Esophagus muscularis mucosa (tissue), 4 donors: Measurements from ENCODE around the gene ATP11A.

ENCODE experiments used
- CTCF ChIP-seq, 3 experiments: fragments of 200-600 bp in 2 of 3; fragments of 450-650 bp in 1 of 3; sonication (generic) in 2 of 3; IDR thresholded peaks; one replicate each; pipeline ENCODE4 v1.5.1; 2017 to 2019; ENCODE audit warnings: antibody characterized with exemption in 3 of 3, mild to moderate bottlenecking in 2 of 3, moderate library complexity in 1 of 3
- EP300 ChIP-seq: sonication (generic); formaldehyde crosslinking; IDR thresholded peaks from one replicate; pipeline ENCODE4 v1.6.1; 2017; ENCODE audit warnings: antibody characterized with exemption
- POLR2AphosphoS5 ChIP-seq, 2 donors: sonication (generic); formaldehyde crosslinking; IDR thresholded peaks; one replicate each; pipeline ENCODE4 v1.6.1; 2017; ENCODE audit warnings: antibody characterized with exemption in 2 of 2

DNA sequence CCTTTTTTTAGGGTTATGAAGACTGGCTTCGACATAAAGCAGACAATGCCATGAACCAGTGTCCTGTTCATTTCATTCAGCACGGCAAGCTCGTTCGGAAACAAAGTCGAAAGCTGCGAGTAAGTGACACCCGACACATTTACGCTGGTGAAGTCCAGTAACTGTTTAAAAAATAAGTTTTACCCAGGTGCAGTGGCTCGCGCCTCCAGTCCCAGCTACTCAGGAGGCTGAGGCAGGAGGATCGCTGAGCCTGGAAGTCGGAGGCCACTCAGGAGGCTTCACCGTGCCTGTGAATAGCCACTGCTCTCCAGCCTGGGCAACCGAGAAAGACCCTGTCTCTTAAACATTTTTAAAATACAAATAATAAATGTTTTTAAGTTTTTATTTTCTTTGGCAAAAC is 120.8 kb downstream of the ATP11A start:
- no peak for TF ChIP-seq EP300
- no peak for TF ChIP-seq CTCF (IDR thresholded peaks at IDR 0.05)
- no peak for TF ChIP-seq POLR2AphosphoS5 (IDR thresholded peaks at IDR 0.05)
